Neural progenitor cell (in vitro differentiated cells): ENCODE data around the gene MFAP1.

Experiments used
- CTCF ChIP-seq: fragments of 200-600 bp; sonication (generic); IDR thresholded peaks from 2 replicates; pipeline ENCODE4 v1.5.1; 2017; ENCODE audit warnings: antibody characterized with exemption, mild to moderate bottlenecking
- EZH2 ChIP-seq: fragments of 200-600 bp; sonication (generic); IDR thresholded peaks from 2 replicates; pipeline ENCODE4 v1.6.1; 2017; ENCODE audit warnings: antibody characterized with exemption, mild to moderate bottlenecking, moderate library complexity

GRCh38 chr15:43854801-43855200 lies 30.3 kb upstream of the MFAP1 start:
- TF ChIP-seq CTCF, result no peak
- TF ChIP-seq EZH2, result no peak
